ENCODE measurements around the gene UQCR11. TPM values are rescaled to one million over a fixed set of nuclear protein-coding genes. Genes with fewer than 3 reads are reported as not detected.

Gene UQCR11
- total RNA-seq, 2 experiments from 2014 or later, result 231 TPM

DNA sequence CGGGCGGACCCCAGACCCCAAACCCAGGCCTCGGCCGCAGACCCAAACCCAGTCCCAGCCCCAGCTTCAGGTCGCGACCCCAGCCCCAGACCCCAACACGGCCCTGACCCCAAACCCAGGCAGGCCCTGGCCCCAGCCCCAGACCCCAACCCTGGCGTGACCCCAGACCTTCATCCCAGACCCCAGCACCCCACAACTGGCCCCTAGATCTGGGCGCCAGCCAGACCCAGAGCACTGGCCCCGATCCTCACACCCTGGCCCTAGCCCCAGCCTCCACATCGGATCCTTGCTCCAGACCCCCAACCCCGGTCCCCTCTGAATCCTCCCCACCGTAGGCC, 20.1 kb downstream of the UQCR11 start:
- Mint-ChIP-seq H3K36me3 (ENCODE audit: low read depth) (peaks cover 27% of the 10 kb centered on the region), H3K4me3 (no peak overlapping the region), H3K9me3 (no peaks in the 10 kb centered on the region), H3K27ac (no peak overlapping the region), H3K4me1 (ENCODE audit: low read depth) (peaks cover 16% of the 10 kb centered on the region), H3K27me3 (no peaks in the 10 kb centered on the region)
- ChIA-PET CTCF (no interaction called here), POLR2A (no interaction called here)
- DNase-seq (no peak), ATAC-seq (no peak)
- intact Hi-C loops (cut with micrococcal nuclease), result no loop called here
- TF ChIP-seq CTCF (IDR thresholded peaks at IDR 0.05), result no peak

GRCh38 chr19:1584500-1585242, 20.6 kb downstream of the UQCR11 start:
- ATAC-seq (no peak), DNase-seq (no peak)
- CTCF ChIA-PET, result no interaction called here
- H3K9me3 Mint-ChIP-seq, result no peaks in the 10 kb centered on the region
- H3K36me3 Mint-ChIP-seq (ENCODE audit: low read depth), result peaks cover 29% of the 10 kb centered on the region
- POLR2A ChIA-PET, result interaction anchor here (1.2 kb wide), 1 partner anchor 49 kb away, joined by 3 read pairs; no protein-coding TSS in a partner anchor
- H3K4me3 Mint-ChIP-seq, result no peak overlapping the region
- H3K27me3 Mint-ChIP-seq, result no peaks in the 10 kb centered on the region
- peaks cover 14% of the 10 kb centered on the region for H3K4me1 Mint-ChIP-seq (ENCODE audit: low read depth)
- H3K27ac Mint-ChIP-seq, result no peak overlapping the region
- intact Hi-C loops (cut with micrococcal nuclease), result no loop called here
- no peak for TF ChIP-seq CTCF (IDR thresholded peaks at IDR 0.05)

- peaks cover 6% of the 10 kb centered on the region for H3K4me1 Mint-ChIP-seq (ENCODE audit: low read depth)
- intact Hi-C loops (cut with micrococcal nuclease), result no loop called here
- H3K36me3 Mint-ChIP-seq (ENCODE audit: low read depth), result peaks cover 28% of the 10 kb centered on the region
- H3K9me3 Mint-ChIP-seq, result no peaks in the 10 kb centered on the region
- no peak for TF ChIP-seq CTCF (IDR thresholded peaks at IDR 0.05)
- ChIA-PET CTCF (no interaction called here), POLR2A (interaction anchor here (1.3 to 1.4 kb wide), 2 partner anchors 8 to 32 kb away, joined by 4 to 6 read pairs; no protein-coding TSS in a partner anchor)
- ATAC-seq (no peak), DNase-seq (no peak)
- no peak overlapping the region for H3K27ac Mint-ChIP-seq
- H3K27me3 Mint-ChIP-seq, result no peaks in the 10 kb centered on the region
- no peak overlapping the region for H3K4me3 Mint-ChIP-seq
These were observed 23.1 kb downstream of the UQCR11 start for GRCh38 chr19:1582201-1582600.

- Mint-ChIP-seq H3K27me3 (no peaks in the 10 kb centered on the region), H3K4me3 (no peak overlapping the region), H3K4me1 (ENCODE audit: low read depth) (peaks cover 2% of the 10 kb centered on the region), H3K27ac (no peak overlapping the region), H3K9me3 (no peaks in the 10 kb centered on the region), H3K36me3 (ENCODE audit: low read depth) (peaks cover 27% of the 10 kb centered on the region)
- ChIA-PET CTCF (interaction anchor here (1.0 kb wide), 1 partner anchor 35 kb away, joined by 3 read pairs; no protein-coding TSS in a partner anchor), POLR2A (interaction anchor here (1.3 kb wide), 1 partner anchor 10 kb away, joined by 6 read pairs; no protein-coding TSS in a partner anchor)
- DNase-seq (no peak), ATAC-seq (no peak)
- intact Hi-C loops (cut with micrococcal nuclease), result no loop called here
- no peak for TF ChIP-seq CTCF (IDR thresholded peaks at IDR 0.05)
These were observed 24.3 kb downstream of the UQCR11 start for GRCh38 chr19:1580957-1581356.

GRCh38 chr19:1580382-1580781, 24.9 kb downstream of the UQCR11 start:
- no peaks in the 10 kb centered on the region for H3K27me3 Mint-ChIP-seq
- H3K4me1 Mint-ChIP-seq (ENCODE audit: low read depth), result no peaks in the 10 kb centered on the region
- ATAC-seq (no peak), DNase-seq (no peak)
- TF ChIP-seq CTCF (IDR thresholded peaks at IDR 0.05), result no peak
- no peak overlapping the region for H3K4me3 Mint-ChIP-seq
- no peak overlapping the region for H3K27ac Mint-ChIP-seq
- H3K9me3 Mint-ChIP-seq, result no peaks in the 10 kb centered on the region
- ChIA-PET CTCF (no interaction called here), POLR2A (no interaction called here)
- H3K36me3 Mint-ChIP-seq (ENCODE audit: low read depth), result peaks cover 21% of the 10 kb centered on the region
- intact Hi-C loops (cut with micrococcal nuclease), result no loop called here

Measured in activated CD8-positive, alpha-beta T cell treated with anti-CD3 and anti-CD28 coated beads for 36 hours (primary cell).